NOMO-1 treated with DMSO at 0.1 percent for 48 hours (cell line): ENCODE results near the gene COL23A1.
"Not testable (repeated sequence)": the region's sequence is repeated elsewhere in the genome, so short reads cannot be mapped to it uniquely, and the experiment has no call there.

Experiments used
- DNase-seq: peaks from one replicate; lab custom pipeline; 2025; ENCODE audit not compliant: unreplicated experiment; lab: John Stamatoyannopoulos, UW

COL23A1 gene

DNA sequence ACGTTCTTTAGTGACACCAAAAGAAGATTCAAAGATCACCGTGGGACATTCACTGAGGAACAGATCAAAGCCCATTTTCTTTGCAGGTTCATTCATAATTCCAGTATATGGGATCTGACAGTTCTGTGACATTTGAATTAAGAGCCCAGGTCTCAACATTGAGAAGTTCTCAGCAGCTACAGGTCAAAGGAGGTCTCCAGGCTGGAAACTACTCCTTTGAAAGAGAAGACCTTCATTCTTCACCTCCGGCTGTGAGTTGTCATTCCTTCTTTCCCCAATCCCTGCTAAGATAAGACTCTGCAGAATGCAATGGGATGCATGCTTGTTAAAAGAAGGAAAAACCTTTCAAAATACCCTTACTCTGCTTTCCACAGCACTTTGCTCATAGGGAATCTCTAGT lies 79.0 kb downstream of the COL23A1 start:
- DNase-seq, result no peak

DNA sequence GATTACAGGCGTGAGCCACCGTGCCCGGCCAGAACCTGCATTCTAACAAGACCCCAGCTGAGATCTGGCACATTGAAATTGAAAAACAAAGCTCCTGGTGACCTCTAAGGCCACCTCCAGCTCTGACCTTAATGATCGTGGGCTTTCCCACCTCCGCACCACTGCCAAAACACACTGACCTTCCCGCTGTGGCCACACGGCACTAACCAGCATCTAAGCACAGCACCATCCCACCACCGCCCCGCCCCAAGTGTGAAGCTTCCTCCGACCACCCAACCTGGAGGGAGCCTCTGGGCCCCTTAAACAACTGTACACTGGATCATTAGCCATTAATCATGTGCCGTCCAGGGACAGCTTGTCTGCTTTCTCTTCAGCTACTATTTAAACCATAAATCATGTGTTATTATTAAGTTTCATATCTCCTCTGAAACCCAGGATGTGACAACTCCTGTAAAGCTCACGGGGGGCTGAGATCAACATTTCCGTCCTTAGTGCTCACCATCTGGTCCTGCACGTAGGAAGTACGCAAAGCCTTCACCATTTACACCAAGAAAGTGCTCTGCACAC lies 80.6 kb downstream of the COL23A1 start:
- DNase-seq, result no peak

DNA sequence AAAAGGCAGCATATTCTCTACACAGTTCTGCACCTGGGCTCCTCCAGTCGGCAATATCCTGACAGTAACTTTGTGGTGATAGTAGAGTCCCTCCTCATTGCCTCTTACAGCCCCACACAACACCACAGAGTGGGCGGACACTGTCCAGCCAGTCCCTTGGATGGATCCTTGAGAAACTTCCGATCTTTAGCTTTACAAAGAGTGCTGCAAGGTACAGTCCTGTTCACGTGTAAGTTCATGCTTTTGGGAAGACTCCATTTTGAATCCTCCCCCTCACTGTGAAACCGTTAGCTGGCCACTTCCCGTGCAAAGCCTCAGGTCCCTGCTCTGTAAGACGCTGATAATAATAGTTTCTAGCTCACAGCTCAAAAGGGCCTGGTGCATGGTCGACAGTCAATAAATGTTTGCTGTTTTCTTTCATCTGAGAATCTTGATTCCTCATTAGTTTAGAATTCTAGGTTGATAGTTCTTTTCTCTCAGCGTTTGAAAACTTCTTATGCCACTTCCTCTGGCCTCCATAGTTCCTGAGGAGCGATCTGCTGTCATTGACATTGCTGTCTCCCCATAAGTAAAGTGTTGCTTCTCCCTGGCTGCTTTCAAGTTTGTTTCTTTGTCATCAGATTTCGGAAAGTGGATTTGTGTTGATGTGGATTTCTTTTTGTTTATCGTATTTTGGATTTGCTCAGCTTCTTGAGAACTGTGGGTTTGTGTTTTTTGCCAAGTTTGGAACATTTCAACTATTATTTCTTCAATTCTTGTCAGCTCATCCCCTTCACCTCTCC lies 82.9 kb downstream of the COL23A1 start:
- no peak for DNase-seq

DNA sequence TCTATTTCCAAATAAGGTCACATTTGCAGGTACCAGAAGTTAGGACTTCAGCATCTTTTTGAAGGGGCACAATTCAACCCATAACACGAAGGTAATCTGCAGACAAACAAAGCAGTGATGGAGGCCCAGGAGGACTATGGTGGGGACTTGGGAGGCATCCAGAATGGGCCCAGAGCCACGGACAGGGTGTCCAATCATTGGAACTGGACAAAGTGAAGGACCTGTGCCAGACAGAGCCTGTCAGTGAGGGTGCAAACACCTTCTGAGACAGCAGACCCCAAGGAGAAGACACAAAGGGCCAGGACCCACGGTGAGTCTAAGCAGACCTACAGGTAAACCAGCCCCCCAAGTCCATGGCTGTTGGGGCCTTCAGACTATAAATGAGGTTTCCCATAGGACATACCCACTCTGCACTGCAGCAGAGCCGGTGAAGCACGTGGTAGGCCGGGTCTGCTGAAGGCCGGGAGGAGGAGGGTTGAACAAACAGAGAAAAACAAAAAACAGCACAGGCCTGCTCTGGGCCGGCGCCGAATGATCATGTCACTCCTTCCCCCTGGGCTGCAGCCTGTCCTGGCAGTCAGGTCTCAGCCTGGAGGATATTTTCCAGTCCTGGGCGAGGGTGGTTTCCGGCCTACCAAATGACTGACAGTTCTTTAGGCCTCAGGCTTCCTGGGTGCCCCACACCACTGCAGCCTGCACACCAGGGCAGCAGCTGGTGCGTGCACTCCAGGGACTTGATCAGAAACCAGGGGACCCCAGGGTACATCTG lies 84.4 kb downstream of the COL23A1 start:
- no peak for DNase-seq

DNA sequence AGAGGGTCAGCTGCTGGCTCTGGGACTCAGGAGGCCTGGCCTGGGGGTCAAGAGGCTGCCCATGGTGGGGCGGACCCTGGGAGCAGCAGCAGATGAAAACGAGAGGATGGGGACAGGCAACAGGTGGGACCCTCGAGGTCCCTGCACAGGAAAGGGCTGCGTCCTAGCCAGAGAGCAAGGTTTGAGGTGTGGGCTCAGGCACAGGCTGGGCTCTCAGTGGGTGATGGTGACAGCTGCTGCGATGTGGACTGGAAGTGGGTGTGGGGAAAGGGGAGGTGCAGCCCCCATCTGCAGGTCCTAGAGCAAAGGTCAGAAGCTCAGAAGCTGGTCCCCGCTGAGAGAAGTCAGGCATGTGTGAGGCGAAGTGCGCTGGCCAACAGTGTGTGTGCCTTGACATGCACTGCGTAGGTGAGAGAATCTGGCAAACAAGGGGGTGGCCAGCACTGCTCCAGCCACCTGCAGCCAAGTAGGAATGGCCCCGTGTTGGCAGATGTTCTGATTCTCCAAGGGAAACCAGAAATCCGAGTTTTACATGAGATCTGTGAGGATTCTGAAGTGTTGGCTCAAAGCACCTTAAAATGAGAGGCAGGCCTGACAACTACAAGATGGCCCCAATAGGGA lies 85.7 kb downstream of the COL23A1 start:
- DNase-seq, result no peak

DNA sequence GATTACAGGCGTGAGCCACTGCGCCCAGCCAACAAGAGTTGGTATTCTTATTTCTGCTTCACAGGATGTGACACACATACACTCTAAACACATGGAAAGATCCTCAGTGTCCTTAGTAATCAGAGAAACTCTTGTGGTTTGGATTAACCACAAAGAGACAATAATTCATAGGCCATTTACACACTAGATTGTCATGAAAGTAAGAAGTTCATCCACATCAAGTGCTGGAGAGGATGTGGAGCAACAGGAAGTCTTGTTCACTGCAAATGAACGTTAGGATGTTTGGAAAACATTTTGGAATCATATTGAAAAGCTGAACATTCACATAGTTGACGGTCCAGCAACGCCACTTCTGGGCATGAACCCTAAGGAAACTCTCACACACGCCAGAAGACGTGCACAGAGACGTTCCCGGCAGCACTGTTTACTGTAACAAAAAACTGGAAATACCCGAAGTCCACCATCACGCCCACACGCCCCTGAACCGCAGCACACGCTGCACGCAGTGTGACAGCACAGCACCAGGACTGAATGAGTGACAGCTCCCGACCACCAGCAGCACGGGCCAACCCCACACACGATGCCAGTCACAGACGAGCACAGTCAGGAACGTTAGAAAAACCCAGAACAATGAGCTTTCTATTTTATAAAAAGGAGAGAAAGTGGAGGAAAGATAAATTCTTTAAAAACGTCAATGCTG lies 87.6 kb downstream of the COL23A1 start:
- peak; percentile 25 for DNase-seq

DNA sequence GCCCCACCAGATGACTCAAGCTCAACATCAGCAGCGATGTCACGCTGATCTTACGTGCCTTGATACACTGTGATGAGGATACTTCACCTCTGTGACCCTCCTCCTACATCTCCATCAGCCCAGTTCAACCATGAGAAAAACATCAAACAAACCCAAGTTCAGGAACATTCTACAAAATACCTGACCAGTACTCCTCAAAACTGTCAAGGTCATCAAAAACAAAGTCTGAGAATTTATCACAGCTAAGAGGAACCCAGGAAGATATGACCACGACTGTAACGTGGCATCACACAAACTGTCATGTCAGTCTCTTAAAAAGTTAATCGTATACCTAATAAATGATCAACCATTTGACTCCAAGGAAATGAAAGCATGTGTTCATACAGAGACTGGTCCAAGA lies 90.8 kb downstream of the COL23A1 start:
- DNase-seq, result no peak

DNA sequence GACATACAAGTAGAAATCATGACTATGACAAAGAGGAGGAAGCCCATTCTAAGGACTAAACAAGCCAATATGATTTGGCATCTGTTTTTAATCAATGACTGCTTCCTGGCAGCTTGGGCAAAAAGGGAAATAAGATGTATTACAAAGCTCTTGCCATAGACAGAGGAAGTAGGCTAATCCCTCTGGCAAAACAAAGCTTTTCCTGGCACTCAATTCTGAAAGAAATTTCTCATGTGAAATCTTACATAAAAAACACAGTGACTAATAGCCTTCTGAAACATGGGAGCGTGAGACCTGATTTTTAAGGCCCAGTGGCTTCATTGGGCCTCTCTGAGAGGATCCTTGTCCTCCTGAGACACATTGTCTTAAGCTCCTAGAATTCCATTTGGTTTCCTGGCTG lies 93.6 kb downstream of the COL23A1 start:
- DNase-seq, result peak; percentile 33

DNA sequence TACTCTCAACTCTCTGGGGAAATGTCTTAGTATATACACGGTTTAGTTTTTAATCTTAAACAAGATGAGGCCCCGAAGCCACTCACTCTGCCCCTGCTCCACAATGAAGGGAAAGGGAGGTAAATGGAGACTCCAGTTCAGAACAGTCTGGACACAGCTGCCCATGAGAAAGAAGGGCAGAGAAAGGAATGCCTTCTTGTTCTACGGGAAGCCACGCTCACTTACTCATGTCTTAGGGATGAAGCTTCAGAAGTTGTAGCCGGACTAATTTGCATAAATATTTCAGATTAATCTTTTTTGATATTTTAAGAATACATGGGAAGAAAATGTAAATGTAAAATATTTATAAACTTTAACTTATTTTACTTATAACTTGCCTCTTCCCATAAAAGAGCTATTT lies 94.0 kb downstream of the COL23A1 start:
- no peak for DNase-seq

DNA sequence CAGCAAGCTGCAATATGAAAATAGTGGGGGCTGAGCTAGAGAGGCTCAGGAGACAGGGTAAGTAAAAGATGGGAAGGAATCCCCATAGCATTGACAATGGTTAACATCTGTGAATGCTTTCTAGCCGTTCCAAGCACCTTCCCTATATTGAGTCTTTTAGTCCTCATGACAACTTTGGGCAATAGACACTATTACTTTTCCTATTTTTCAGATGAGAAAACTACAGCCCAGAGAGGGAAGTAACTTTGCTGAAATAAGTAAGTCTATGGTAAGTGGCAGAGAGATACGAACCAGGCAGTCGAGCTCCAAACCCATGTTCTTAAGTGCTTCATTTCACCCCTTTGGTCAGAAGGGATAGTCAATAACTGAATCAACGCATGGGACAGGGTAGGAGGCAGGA lies 94.5 kb downstream of the COL23A1 start:
- DNase-seq, result no peak

DNA sequence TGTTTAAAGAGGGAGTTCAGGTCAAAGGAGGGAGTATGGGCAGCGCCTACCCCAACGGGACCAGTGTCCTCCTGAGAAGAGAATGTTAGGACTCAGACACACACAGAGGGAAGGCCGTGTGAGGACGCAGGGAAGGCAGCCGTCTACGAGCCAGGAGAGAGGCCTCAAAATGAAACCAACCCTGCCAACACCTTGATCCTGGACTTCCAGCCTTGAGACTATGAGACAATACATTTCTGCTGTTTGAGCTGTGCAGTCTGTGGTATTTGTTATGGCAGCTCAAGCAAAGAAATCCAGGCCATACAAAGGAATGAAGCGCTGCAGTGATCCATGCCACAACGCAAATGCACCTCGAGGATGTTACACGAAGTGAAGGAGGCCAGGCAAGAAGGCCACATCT lies 97.9 kb downstream of the COL23A1 start:
- DNase-seq, result no peak

DNA sequence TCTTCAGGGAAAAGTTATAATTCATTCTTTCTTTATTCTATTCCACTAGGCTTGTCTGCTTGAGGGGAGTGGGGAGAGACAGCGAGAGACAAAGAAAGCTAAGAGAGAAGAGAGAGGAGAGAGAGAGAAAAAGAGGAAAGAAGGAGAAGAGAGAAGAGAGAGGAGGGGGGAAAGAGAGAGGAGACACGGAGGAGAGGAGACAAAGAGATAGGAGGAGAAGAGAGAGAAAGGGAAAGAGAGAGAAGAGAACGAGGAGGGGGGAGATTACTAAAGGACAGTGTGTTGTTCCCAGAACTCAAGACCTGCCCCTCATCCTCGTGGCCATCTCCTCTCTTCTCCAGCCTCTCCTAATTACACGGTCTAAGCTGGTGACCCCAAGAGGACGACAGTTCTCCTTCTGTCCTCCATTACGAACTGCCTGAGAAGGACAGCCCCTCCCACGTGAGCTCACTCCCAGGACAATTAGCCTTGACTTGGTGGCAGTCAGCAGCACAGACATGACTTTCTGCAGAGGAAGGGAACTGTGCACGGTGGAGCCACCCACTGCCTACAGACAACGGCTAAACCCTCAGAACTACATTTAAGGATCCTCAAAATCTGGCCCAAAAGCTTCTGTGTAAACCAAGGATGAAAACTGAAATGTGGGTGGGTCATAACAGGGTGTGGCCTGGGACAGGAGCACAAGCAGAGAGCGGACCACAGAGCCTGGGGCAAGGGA lies 99.1 kb downstream of the COL23A1 start:
- no peak for DNase-seq

DNA sequence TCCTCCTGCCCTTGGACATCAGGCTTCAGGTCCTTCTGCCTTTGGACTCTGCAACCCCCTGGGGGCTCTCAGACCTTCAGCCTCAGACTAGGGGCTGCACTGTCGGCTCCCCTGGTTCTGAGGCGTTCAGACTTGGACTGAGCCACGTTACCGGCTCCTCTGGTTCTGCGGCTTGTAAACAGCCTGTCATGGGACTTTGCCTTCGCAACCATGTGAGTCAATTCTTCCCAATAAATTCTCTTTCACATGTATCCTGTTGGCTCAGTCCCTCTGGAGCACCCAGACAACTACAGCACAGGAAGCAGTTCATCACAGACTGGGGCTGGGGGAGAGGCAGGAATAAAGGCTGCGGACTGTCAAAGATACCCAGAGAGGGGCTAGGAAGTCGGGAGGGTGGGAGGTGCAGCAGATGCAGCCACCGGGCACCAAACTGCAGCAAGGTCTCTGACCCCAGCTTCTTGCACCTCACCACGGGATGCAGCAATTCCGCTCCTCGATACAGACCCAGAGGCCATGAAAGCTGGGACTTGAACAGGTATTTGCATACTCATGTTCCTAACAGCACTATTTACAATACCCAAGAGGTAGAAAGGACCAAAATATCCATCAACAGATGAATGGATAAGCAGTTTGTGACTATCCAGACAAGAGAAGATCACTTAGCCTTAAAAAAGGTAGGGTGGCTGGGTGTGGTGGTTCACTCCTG lies 100.8 kb downstream of the COL23A1 start:
- no peak for DNase-seq

DNA sequence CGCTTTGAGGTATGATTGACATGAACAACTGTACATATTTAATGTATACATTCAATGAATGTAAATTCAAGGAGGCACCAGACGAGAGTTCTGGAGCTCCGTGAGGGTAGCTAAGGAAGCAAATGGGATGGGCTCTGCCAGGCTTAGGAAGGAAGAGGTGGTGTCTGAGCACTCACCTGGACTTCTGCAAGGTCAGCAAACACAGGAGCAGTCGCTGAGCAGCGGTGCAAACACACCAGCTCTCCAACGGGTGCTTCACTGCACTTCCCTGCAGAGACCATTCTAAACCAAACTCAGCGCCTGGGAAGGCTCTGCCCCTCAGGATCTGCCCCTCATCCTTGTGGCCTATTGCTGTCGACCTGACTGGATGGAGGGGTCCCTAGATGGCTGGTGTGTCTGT lies 101.5 kb downstream of the COL23A1 start:
- no peak for DNase-seq

DNA sequence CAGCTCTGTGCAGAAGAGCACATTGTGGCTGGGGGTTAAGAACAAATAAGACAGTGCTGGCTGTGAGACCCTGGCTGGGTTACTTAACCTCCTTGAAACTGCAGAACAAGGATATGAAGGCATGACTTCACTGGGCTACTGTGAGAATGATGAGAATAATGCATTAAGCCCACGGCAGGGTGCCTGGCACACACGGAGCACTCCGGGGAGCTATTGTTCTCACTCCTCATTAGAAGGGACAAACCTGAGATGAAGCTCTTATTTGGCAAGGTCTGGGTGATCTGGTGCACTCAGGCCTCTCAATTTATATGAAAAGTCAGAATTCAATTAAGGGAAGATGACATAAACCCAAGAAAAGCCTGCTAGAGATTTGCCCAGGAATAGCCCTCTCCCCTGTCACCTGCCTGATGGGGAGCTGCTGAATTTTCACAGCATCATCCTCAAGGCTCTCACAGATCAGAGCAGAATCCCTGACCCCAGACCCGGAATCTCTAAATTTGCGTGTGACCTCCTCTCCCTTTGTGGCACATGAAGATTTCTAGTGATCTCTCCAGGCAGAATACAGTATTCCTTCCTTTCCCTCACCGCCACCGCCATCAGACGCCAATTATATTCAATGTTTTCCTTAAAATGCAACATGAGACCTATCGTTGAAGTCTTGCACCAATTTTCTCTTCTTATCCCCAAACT lies 102.1 kb downstream of the COL23A1 start:
- DNase-seq, result no peak

DNA sequence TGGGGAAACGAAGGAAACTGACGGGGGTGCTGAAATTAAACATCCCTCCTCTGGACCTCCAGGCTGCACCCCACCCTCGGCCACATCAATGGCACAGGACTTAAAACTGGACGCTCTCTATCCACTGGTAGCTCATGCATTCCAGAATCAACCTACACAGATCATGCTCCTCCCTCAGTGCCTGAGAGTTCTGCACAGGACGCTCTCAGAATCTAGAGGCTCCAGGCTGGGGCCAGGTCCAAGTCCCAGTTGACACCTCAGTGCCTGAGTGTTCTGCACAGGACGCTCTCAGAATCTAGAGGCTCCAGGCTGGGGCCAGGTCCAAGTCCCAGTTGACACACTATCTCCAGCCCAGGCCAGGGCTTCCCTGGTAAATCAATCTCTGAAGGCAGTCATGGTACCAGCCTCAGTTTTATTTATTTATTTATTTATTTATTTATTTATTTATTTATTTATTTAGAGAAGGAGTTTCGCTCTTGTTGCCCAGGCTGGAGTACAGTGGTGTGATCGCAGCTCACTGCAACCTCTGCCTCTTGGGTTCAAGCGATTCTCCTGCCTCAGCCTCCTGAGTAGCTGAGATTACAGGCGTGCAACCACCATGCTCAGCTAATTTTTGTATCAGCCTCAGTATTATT lies 103.2 kb downstream of the COL23A1 start:
- DNase-seq, result not testable (repeated sequence)

DNA sequence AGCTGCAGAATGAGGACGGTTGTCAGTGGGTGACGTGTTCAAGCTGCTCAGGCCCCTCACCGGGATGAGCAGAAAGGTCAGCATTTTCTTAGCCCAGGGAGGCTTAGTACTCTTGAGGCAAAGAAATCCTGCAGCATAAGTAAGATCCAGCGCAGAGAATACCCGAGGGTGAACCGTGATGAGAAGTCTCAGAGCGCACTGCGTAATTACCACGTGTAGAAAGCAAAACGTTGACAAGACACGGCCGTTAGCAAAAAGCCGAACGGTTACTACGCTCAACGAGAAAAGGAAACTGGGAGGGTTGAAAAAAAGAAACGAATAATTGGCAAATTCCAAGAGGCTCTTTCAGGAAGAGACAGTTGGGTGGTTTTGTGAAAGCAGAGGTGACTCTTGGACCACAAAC lies 104.0 kb downstream of the COL23A1 start:
- DNase-seq, result peak; percentile 79

DNA sequence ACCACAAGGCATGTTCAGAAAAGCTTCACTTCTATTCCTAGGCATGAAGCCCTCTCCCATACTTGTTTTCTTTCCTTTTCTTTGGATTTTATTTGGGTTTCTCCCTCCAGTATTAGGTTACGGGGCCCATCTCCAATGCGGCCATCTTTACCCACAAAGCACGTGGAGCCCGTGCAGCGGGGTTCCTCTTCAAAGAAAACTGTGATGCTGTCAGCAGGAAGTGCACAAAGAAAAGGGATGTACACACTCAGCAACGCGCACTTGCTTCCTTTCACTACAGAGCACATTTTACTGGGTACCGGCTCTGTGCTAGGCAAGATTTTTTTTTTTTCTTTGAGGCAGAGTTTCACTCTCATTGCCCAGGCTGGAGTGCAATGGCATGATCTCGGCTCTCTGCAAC lies 106.6 kb downstream of the COL23A1 start:
- DNase-seq, result peak; percentile 89

DNA sequence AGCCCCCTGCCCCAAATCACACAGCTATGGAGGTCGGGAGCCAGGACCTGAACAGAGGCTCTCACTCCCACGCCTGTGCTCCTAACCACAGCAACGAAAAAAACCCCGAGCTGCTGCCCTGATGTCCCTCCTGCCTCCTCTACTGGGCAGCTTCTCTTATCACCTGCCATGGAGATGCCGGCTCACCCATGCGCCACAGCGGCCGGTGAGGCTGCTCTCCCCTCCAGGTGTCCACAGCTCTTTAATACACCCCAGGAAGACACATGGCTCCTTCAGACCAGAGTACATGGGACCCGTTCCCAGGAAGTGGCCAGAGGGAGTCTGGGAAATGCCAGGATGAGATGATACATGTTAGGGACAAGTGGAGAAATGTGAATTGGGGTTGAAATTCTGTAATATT lies 110.9 kb downstream of the COL23A1 start:
- no peak for DNase-seq
